Measurements from ENCODE around the gene WDR27.
"Not testable (repeated sequence)": the region's sequence is repeated elsewhere in the genome, so short reads cannot be mapped to it uniquely, and the experiment has no call there.

The WDR27 gene

DNA sequence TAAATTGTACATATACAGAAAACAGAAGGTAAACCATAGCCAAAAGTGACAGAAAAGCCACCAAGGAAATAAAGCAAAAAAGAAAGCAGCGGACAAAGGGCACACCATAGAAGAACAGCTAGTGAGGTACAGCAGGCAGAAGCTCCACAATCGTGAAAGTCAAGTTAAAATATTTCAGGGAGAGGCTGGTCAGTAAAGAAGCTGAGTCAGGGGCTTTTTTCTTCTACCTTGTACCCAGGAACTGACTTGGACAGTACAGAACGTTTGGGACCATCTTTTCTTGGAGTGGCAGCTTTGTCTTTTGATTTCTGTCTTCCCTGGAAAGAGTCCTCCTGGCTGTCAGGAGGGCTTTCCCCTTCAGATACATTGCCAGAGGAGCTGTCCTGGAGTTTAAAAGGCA, 8.2 kb upstream of the WDR27 start:
- TF ChIP-seq, protein P1, sequence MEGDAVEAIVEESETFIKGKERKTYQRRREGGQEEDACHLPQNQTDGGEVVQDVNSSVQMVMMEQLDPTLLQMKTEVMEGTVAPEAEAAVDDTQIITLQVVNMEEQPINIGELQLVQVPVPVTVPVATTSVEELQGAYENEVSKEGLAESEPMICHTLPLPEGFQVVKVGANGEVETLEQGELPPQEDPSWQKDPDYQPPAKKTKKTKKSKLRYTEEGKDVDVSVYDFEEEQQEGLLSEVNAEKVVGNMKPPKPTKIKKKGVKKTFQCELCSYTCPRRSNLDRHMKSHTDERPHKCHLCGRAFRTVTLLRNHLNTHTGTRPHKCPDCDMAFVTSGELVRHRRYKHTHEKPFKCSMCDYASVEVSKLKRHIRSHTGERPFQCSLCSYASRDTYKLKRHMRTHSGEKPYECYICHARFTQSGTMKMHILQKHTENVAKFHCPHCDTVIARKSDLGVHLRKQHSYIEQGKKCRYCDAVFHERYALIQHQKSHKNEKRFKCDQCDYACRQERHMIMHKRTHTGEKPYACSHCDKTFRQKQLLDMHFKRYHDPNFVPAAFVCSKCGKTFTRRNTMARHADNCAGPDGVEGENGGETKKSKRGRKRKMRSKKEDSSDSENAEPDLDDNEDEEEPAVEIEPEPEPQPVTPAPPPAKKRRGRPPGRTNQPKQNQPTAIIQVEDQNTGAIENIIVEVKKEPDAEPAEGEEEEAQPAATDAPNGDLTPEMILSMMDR (IDR thresholded peaks at IDR 0.05; ENCODE audit: low read depth, low read length, missing control alignments), result no peak
- H3K4me3 ChIP-seq (ENCODE audit: low read depth, low read length), result no peak overlapping the region
- no peak for DNase-seq (ENCODE audit: low read depth)

- TF ChIP-seq, protein P1 (IDR thresholded peaks at IDR 0.05; ENCODE audit: low read depth, low read length, missing control alignments), result no peak
- no peak for DNase-seq (ENCODE audit: low read depth)
- no peak overlapping the region for H3K4me3 ChIP-seq (ENCODE audit: low read depth, low read length)
Measured at GRCh38 chr6:169709293-169709692, 7.5 kb upstream of the WDR27 start.

DNA sequence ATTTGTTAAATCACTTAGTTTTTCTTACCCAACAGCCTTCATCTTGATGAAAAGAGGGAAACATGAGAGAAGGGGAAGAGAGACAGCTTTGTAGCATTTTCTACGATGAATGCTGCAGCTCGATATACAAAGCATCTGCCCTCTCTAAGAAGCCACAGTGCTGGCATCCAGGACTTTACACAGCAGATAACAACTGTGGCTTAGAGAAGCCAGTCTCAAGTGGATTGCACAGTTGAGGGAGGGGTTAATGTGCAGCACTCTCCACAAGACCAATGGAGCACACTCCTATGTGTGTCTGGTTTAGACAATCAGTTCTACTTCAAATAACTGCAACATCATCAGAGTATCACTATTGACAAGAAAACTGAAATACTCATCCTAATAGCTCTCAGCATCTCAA, 5.9 kb upstream of the WDR27 start:
- no peak for DNase-seq (ENCODE audit: low read depth)
- TF ChIP-seq, protein P1 (IDR thresholded peaks at IDR 0.05; ENCODE audit: low read depth, low read length, missing control alignments), result no peak
- H3K4me3 ChIP-seq (ENCODE audit: low read depth, low read length), result no peak overlapping the region

GRCh38 chr6:169702840-169703246, 1.0 kb upstream of the WDR27 start:
- no peak for DNase-seq (ENCODE audit: low read depth)
- TF ChIP-seq, protein P1 (IDR thresholded peaks at IDR 0.05; ENCODE audit: low read depth, low read length, missing control alignments), result no peak
- peak overlapping the region; percentile 79 for H3K4me3 ChIP-seq (ENCODE audit: low read depth, low read length)

- DNase-seq (ENCODE audit: low read depth), result no peak
- TF ChIP-seq, protein P1 (IDR thresholded peaks at IDR 0.05; ENCODE audit: low read depth, low read length, missing control alignments), result no peak
- peak overlapping the region; percentile 79 for H3K4me3 ChIP-seq (ENCODE audit: low read depth, low read length)
Measured at GRCh38 chr6:169701311-169701953, 397 bp downstream of the WDR27 start.

GRCh38 chr6:169700296-169700695, 1.5 kb downstream of the WDR27 start:
- no peak for DNase-seq (ENCODE audit: low read depth)
- no peak overlapping the region; the same call in 1 of the 2 replicates for H3K4me3 ChIP-seq (ENCODE audit: low read depth, low read length)
- TF ChIP-seq, protein P1 (IDR thresholded peaks at IDR 0.05; ENCODE audit: low read depth, low read length, missing control alignments), result no peak

DNA sequence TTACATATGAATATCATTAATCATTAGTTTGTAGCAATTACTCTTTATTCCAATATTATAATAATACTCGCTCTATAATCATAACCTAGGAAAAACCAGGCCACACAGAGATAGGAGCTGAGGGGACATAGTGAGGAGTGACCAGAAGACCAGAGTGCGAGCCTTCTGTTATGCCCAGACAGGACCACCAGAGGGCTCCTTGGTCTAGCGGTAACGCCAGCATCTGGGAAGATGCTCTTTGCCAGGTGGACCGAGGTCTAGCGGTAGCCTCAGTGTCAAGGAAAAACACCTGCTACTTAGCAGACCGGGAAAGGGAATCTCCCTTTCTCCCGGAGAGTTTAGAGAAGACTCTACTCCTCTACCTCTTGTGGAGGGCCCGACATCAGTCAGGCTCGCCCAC, 4.7 kb downstream of the WDR27 start:
- DNase-seq (ENCODE audit: low read depth); H3K4me3 ChIP-seq (ENCODE audit: low read depth, low read length): not testable (repeated sequence)
- TF ChIP-seq, protein P1 (IDR thresholded peaks at IDR 0.05; ENCODE audit: low read depth, low read length, missing control alignments), result peak; percentile 38
